Measurements from ENCODE around the gene POLRMT.
"Not testable (repeated sequence)": the region's sequence is repeated elsewhere in the genome, so short reads cannot be mapped to it uniquely, and the experiment has no call there.

POLRMT gene

GRCh38 chr19:647566-648284 is 14.4 kb upstream of the POLRMT start:
- DNase-seq (ENCODE audit: low read depth), result no peak

GRCh38 chr19:646779-647565 is 13.6 kb upstream of the POLRMT start:
- no peak for DNase-seq (ENCODE audit: low read depth)

- no peak for DNase-seq (ENCODE audit: low read depth)
Observed at GRCh38 chr19:645912-646778, 12.8 kb upstream of the POLRMT start.

GRCh38 chr19:644789-645188 is 11.5 kb upstream of the POLRMT start:
- no peak for DNase-seq (ENCODE audit: low read depth)

GRCh38 chr19:644363-644762 is 11.0 kb upstream of the POLRMT start:
- DNase-seq (ENCODE audit: low read depth), result no peak

GRCh38 chr19:643736-644135 is 10.4 kb upstream of the POLRMT start:
- no peak for DNase-seq (ENCODE audit: low read depth)

GRCh38 chr19:642767-643727 is 9.7 kb upstream of the POLRMT start:
- DNase-seq (ENCODE audit: low read depth), result no peak

- DNase-seq (ENCODE audit: low read depth), result no peak
Observed at GRCh38 chr19:641702-642101, 8.4 kb upstream of the POLRMT start.

GRCh38 chr19:640606-641189 is 7.4 kb upstream of the POLRMT start:
- DNase-seq (ENCODE audit: low read depth), result no peak

- no peak for DNase-seq (ENCODE audit: low read depth)
Observed at GRCh38 chr19:640161-640558, 6.8 kb upstream of the POLRMT start.

GRCh38 chr19:639253-640160 is 6.2 kb upstream of the POLRMT start, which contains the start of gene FGF22:
FGF22 (plus strand) TSS chr19:639879; CDS start chr19:639926, 47 bp downstream.
- peak; percentile 95 for DNase-seq (ENCODE audit: low read depth)

GRCh38 chr19:638906-639252 is 5.5 kb upstream of the POLRMT start:
- DNase-seq (ENCODE audit: low read depth), result no peak

- DNase-seq (ENCODE audit: low read depth), result no peak
Observed at GRCh38 chr19:634975-635652, 1.8 kb upstream of the POLRMT start.

- no peak for DNase-seq (ENCODE audit: low read depth)
Observed at GRCh38 chr19:633786-634639, 676 bp upstream of the POLRMT start.

GRCh38 chr19:632579-633067 is 714 bp downstream of the POLRMT start:
- no peak for DNase-seq (ENCODE audit: low read depth)

GRCh38 chr19:629961-630714 is 3.2 kb downstream of the POLRMT start:
- no peak for DNase-seq (ENCODE audit: low read depth)

GRCh38 chr19:629515-629914 is 3.8 kb downstream of the POLRMT start:
- DNase-seq (ENCODE audit: low read depth), result not testable (repeated sequence)
